Esophagus squamous epithelium (tissue), 4 donors: Measurements from ENCODE around the gene SLC30A9.

Experiments
- CTCF ChIP-seq, 6 experiments: fragments of 450-650 bp in 4 of 6; fragments of 200-600 bp in 2 of 6; sonication (generic) in 2 of 6; IDR thresholded peaks; one replicate each; pipeline ENCODE4 v1.5.1; 2016 to 2019; ENCODE audit warnings: antibody characterized with exemption in 6 of 6, mild to moderate bottlenecking in 4 of 6, moderate library complexity in 4 of 6
- POLR2A ChIP-seq, 4 donors: fragments of 450-650 bp; IDR thresholded peaks; one replicate each; pipeline ENCODE4 v1.6.1; 2017; ENCODE audit warnings: antibody characterized with exemption in 4 of 4, mild to moderate bottlenecking in 4 of 4, moderate library complexity in 3 of 4

GRCh38 chr4:41967392-41967791, 22.9 kb upstream of the SLC30A9 start:
- no peak for TF ChIP-seq CTCF (IDR thresholded peaks at IDR 0.05)
- TF ChIP-seq POLR2A (IDR thresholded peaks at IDR 0.05): no peak
